ENCODE results near the gene KCNMB1.
"Not testable (repeated sequence)": the region's sequence is repeated elsewhere in the genome, so short reads cannot be mapped to it uniquely, and the experiment has no call there.

The KCNMB1 gene

GRCh38 chr5:170382790-170383189 is 6.4 kb downstream of the KCNMB1 start:
- in situ Hi-C loops (cut with MboI; ENCODE audit: low sequenced_read_pairs): no loop called here

- in situ Hi-C loops (cut with MboI; ENCODE audit: low sequenced_read_pairs): no loop called here
Observed at GRCh38 chr5:170380361-170380951, 8.7 kb downstream of the KCNMB1 start.

GRCh38 chr5:170378740-170379139 is 10.4 kb downstream of the KCNMB1 start:
- in situ Hi-C loops (cut with MboI; ENCODE audit: low sequenced_read_pairs): no loop called here

GRCh38 chr5:170377027-170377426 is 12.1 kb downstream of the KCNMB1 start:
- in situ Hi-C loops (cut with MboI; ENCODE audit: low sequenced_read_pairs): no loop called here

- in situ Hi-C loops (cut with MboI; ENCODE audit: low sequenced_read_pairs): not testable (repeated sequence)
Observed at GRCh38 chr5:170376526-170376925, 12.6 kb downstream of the KCNMB1 start.

- in situ Hi-C loops (cut with MboI; ENCODE audit: low sequenced_read_pairs): no loop called here
Observed at GRCh38 chr5:170375283-170375682, 13.9 kb downstream of the KCNMB1 start.

- in situ Hi-C loops (cut with MboI; ENCODE audit: low sequenced_read_pairs): no loop called here
Observed at GRCh38 chr5:170372971-170373370, 16.2 kb downstream of the KCNMB1 start.

GRCh38 chr5:170368586-170368985 is 20.6 kb downstream of the KCNMB1 start:
- in situ Hi-C loops (cut with MboI; ENCODE audit: low sequenced_read_pairs): no loop called here

- in situ Hi-C loops (cut with MboI; ENCODE audit: low sequenced_read_pairs): no loop called here
Observed at GRCh38 chr5:170366276-170366675, 22.9 kb downstream of the KCNMB1 start.

- in situ Hi-C loops (cut with MboI; ENCODE audit: low sequenced_read_pairs): no loop called here
Observed at GRCh38 chr5:170365831-170366230, 23.3 kb downstream of the KCNMB1 start.

- in situ Hi-C loops (cut with MboI; ENCODE audit: low sequenced_read_pairs): no loop called here
Observed at GRCh38 chr5:170365011-170365410, 24.2 kb downstream of the KCNMB1 start.

GRCh38 chr5:170363671-170364070 is 25.5 kb downstream of the KCNMB1 start:
- in situ Hi-C loops (cut with MboI; ENCODE audit: low sequenced_read_pairs): no loop called here

GRCh38 chr5:170362656-170363055 is 26.5 kb downstream of the KCNMB1 start:
- in situ Hi-C loops (cut with MboI; ENCODE audit: low sequenced_read_pairs): no loop called here

GRCh38 chr5:170362102-170362501 is 27.1 kb downstream of the KCNMB1 start:
- in situ Hi-C loops (cut with MboI; ENCODE audit: low sequenced_read_pairs): no loop called here

GRCh38 chr5:170361616-170362015 is 27.6 kb downstream of the KCNMB1 start:
- in situ Hi-C loops (cut with MboI; ENCODE audit: low sequenced_read_pairs): no loop called here

GRCh38 chr5:170361116-170361515 is 28.1 kb downstream of the KCNMB1 start:
- in situ Hi-C loops (cut with MboI; ENCODE audit: low sequenced_read_pairs): no loop called here

GRCh38 chr5:170360709-170361108 is 28.5 kb downstream of the KCNMB1 start:
- in situ Hi-C loops (cut with MboI; ENCODE audit: low sequenced_read_pairs): no loop called here

- in situ Hi-C loops (cut with MboI; ENCODE audit: low sequenced_read_pairs): no loop called here
Observed at GRCh38 chr5:170357955-170358444, 31.2 kb downstream of the KCNMB1 start.

- in situ Hi-C loops (cut with MboI; ENCODE audit: low sequenced_read_pairs): no loop called here
Observed at GRCh38 chr5:170355601-170356098, 33.5 kb downstream of the KCNMB1 start.

GRCh38 chr5:170353961-170354360 is 35.2 kb downstream of the KCNMB1 start:
- in situ Hi-C loops (cut with MboI; ENCODE audit: low sequenced_read_pairs): no loop called here

- in situ Hi-C loops (cut with MboI; ENCODE audit: low sequenced_read_pairs): no loop called here
Observed at GRCh38 chr5:170353011-170353761, 36.0 kb downstream of the KCNMB1 start.

GRCh38 chr5:170348137-170348633 is 41.0 kb downstream of the KCNMB1 start:
- in situ Hi-C loops (cut with MboI; ENCODE audit: low sequenced_read_pairs): no loop called here

All from HL-60/S4 treated with retinoic acid at 250 ng/mL for 4 days and 3 days (cell line).